Vagina (tissue), 2 donors: ENCODE results near the gene SERPINA4.

Experiments
- CTCF ChIP-seq, 3 experiments: fragments of 450-650 bp in 2 of 3; fragments of 200-600 bp in 1 of 3; sonication (generic) in 1 of 3; IDR thresholded peaks; one replicate each; pipeline ENCODE4 v1.5.1; 2017 to 2019; ENCODE audit warnings: antibody characterized with exemption in 3 of 3, mild to moderate bottlenecking in 2 of 3, moderate library complexity in 2 of 3
- POLR2AphosphoS5 ChIP-seq, 2 donors: sonication (generic); formaldehyde crosslinking; IDR thresholded peaks; one replicate each; pipeline ENCODE4 v1.9.0; 2017; ENCODE audit warnings: antibody characterized with exemption in 2 of 2, mild to moderate bottlenecking in 2 of 2, low read depth in 1 of 2; ENCODE audit not compliant: insufficient read depth in 1 of 2

DNA sequence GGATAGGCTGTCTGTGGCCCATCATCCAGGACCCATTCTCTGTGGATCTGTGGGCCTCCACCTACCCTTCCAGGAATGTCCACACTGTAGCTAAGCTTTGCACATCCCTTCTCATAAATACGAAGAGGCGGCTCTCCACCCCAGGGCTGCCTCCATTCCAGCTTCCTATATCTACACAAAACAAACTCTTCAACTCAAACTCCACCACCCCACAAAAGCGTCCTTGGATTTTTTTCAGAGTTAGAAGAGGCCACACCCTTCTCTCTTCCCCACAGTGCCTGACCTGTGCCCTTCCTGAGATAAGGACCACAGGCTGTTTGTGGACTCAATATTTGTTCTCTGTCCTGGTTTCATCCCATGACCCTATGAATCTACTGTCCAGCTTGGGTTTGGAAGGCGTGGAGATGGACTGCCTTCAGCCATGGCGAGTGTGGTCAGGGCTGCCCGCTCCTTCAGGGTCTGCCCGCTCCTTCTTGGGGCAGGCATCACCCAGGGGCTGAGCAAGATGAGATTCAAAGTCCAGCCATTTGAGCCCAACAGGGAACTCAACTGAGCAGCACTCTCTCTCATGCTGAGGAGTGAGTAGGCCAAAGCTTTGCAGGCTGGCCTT is 39.0 kb upstream of the SERPINA4 start:
- TF ChIP-seq CTCF (IDR thresholded peaks at IDR 0.05) (no peak), POLR2AphosphoS5 (IDR thresholded peaks at IDR 0.05; ENCODE audit: insufficient read depth in 1 of 2, low read depth in 1 of 2) (no peak)
